ENCODE data around the gene CRAT.

Gene CRAT

DNA sequence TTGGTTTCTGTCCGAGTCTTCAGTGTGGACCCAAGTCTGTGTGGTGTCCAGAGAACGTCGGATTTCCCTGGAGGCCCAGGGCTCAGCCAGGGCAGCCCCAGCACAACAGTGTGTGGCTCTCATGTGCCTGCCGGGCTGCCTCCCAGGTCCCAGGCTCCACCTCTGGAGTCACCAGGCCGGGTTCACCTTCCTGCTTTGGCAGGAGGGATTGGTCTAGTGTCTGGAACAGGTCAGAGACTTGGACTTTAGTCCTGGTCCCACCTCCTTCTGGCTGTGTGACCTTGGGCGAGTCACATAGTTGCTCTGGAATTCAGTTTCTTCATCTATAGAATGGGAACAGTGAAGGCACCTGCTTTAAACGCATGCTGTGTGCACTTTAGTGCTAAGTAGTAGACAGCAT lies 26.5 kb downstream of the CRAT start:
- TF ChIP-seq, protein P1, sequence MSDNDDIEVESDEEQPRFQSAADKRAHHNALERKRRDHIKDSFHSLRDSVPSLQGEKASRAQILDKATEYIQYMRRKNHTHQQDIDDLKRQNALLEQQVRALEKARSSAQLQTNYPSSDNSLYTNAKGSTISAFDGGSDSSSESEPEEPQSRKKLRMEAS (IDR thresholded peaks at IDR 0.05), result no peak
- TF ChIP-seq YY1 (IDR thresholded peaks at IDR 0.05; ENCODE audit: low read depth) (no peak), CREB1 (IDR thresholded peaks at IDR 0.05; ENCODE audit: low read depth) (no peak), FOXM1 (IDR thresholded peaks at IDR 0.05; ENCODE audit: borderline replicate concordance, low read depth) (no peak), CEBPB (IDR thresholded peaks at IDR 0.05) (no peak), ZBTB7A (IDR thresholded peaks at IDR 0.05; ENCODE audit: low read depth) (no peak), TCF12 (IDR thresholded peaks at IDR 0.05; ENCODE audit: low read depth) (no peak), EP300 (IDR thresholded peaks at IDR 0.05; ENCODE audit: borderline replicate concordance) (no peak), TEAD4 (IDR thresholded peaks at IDR 0.05) (no peak), RAD21 (IDR thresholded peaks at IDR 0.05; ENCODE audit: low read depth) (no peak), EGR1 (IDR thresholded peaks at IDR 0.05) (no peak), NFIC (IDR thresholded peaks at IDR 0.05) (no peak)
- TF ChIP-seq, protein P2, sequence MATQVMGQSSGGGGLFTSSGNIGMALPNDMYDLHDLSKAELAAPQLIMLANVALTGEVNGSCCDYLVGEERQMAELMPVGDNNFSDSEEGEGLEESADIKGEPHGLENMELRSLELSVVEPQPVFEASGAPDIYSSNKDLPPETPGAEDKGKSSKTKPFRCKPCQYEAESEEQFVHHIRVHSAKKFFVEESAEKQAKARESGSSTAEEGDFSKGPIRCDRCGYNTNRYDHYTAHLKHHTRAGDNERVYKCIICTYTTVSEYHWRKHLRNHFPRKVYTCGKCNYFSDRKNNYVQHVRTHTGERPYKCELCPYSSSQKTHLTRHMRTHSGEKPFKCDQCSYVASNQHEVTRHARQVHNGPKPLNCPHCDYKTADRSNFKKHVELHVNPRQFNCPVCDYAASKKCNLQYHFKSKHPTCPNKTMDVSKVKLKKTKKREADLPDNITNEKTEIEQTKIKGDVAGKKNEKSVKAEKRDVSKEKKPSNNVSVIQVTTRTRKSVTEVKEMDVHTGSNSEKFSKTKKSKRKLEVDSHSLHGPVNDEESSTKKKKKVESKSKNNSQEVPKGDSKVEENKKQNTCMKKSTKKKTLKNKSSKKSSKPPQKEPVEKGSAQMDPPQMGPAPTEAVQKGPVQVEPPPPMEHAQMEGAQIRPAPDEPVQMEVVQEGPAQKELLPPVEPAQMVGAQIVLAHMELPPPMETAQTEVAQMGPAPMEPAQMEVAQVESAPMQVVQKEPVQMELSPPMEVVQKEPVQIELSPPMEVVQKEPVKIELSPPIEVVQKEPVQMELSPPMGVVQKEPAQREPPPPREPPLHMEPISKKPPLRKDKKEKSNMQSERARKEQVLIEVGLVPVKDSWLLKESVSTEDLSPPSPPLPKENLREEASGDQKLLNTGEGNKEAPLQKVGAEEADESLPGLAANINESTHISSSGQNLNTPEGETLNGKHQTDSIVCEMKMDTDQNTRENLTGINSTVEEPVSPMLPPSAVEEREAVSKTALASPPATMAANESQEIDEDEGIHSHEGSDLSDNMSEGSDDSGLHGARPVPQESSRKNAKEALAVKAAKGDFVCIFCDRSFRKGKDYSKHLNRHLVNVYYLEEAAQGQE (IDR thresholded peaks at IDR 0.05; ENCODE audit: low read depth), result no peak
- TF ChIP-seq, protein P3, sequence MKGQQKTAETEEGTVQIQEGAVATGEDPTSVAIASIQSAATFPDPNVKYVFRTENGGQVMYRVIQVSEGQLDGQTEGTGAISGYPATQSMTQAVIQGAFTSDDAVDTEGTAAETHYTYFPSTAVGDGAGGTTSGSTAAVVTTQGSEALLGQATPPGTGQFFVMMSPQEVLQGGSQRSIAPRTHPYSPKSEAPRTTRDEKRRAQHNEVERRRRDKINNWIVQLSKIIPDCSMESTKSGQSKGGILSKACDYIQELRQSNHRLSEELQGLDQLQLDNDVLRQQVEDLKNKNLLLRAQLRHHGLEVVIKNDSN (IDR thresholded peaks at IDR 0.05), result no peak

DNA sequence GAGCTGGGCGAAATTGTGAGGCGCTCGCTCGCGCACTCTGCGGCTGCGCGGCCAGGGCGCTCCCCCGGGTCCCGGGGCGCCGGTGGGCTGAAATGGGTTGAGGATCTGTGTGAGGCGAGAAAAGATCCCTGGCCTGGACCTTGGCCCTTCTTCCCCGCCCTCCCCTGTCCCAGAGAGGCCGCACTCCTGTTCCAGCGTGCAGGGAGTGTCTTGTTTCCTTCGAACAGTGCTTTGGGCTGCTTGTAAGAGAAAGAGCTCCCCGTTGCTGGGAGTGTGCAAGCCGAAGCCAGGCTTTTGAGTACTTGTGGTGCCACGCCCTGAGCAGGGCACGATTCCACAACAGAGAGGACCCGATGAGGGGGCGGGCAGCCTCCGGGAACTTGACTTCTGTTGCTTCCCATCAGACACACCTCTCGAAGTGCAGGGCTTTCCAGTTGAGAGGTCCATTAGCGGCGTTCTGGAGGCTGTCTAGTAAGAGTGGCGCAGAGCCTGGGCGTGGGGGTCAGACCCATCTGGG lies 29.1 kb downstream of the CRAT start:
- TF ChIP-seq, protein P1 (IDR thresholded peaks at IDR 0.05), result no peak
- TF ChIP-seq EGR1 (IDR thresholded peaks at IDR 0.05) (no peak), CREB1 (IDR thresholded peaks at IDR 0.05; ENCODE audit: low read depth) (no peak), RAD21 (IDR thresholded peaks at IDR 0.05; ENCODE audit: low read depth) (no peak), TEAD4 (IDR thresholded peaks at IDR 0.05) (no peak), TAF1 (IDR thresholded peaks at IDR 0.05; ENCODE audit: low read depth) (no peak), EP300 (IDR thresholded peaks at IDR 0.05; ENCODE audit: borderline replicate concordance) (no peak), ZBTB7A (IDR thresholded peaks at IDR 0.05; ENCODE audit: low read depth) (no peak), TCF12 (IDR thresholded peaks at IDR 0.05; ENCODE audit: low read depth) (no peak), FOXM1 (IDR thresholded peaks at IDR 0.05; ENCODE audit: borderline replicate concordance, low read depth) (no peak), YY1 (IDR thresholded peaks at IDR 0.05; ENCODE audit: low read depth) (no peak), NFIC (IDR thresholded peaks at IDR 0.05) (no peak), CEBPB (IDR thresholded peaks at IDR 0.05) (no peak)
- TF ChIP-seq, protein P3 (IDR thresholded peaks at IDR 0.05), result no peak
- TF ChIP-seq, protein P2 (IDR thresholded peaks at IDR 0.05; ENCODE audit: low read depth), result no peak

DNA sequence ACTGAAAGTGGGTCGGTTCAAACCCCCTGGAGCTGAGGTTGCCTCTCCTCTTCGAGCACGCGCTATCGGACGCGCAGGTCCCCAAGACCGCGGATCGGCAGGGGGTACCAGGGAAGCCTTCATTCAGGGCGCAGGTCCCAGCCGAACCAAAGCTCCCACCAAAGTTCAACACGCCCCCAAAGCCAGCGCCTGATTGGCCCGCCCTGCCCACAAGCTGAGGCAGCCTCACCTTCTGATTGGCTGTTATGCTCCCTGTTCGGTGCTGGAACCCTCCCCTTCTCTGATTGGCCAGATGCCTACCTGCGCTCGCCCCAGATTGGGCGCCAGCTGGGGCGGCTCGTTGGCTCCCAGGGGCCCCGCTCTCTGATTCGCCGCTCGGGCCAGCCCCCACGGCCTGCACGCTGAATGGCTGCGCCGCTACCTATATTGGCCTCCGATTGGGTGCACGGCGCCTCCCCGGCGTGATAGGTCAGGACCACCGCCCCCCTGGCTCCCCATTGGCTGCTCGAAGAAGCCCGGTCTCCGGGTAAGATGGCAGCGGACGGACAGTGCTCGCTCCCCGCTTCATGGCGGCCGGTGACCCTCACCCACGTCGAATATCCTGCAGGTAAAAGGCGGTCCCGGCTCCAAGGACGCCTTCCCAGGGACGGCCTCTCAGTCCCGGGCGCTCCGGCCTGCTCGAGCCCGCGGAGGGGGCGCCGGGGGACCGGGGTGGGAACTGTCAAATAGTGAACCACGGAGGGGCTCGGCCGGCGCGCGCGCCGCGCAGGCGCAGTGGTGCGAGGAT lies 29.8 kb downstream of the CRAT start, which contains the start of gene DOLPP1:
TSS of gene DOLPP1 (plus strand) at position 511 of the 787 bp plus-strand sequence. CDS start at position 532, 21 bp downstream.
- TF ChIP-seq TEAD4 (IDR thresholded peaks at IDR 0.05), result no peak
- peak; percentile 94 for TF ChIP-seq YY1 (IDR thresholded peaks at IDR 0.05; ENCODE audit: low read depth)
- TF ChIP-seq, protein P1 (IDR thresholded peaks at IDR 0.05), result peak; percentile 60
- no peak; the same call in 1 of the 2 replicates for TF ChIP-seq EP300 (IDR thresholded peaks at IDR 0.05; ENCODE audit: borderline replicate concordance)
- peak; percentile 51; the same call in 1 of the 2 replicates for TF ChIP-seq CREB1 (IDR thresholded peaks at IDR 0.05; ENCODE audit: low read depth)
- TF ChIP-seq, protein P3 (IDR thresholded peaks at IDR 0.05), result peak; percentile 44; the same call in 1 of the 2 replicates
- peak; percentile 33; the same call in 1 of the 2 replicates for TF ChIP-seq EGR1 (IDR thresholded peaks at IDR 0.05)
- peak; percentile 72 for TF ChIP-seq TAF1 (IDR thresholded peaks at IDR 0.05; ENCODE audit: low read depth)
- TF ChIP-seq, protein P2 (IDR thresholded peaks at IDR 0.05; ENCODE audit: low read depth), result no peak
- peak; percentile 26; the same call in 1 of the 2 replicates for TF ChIP-seq FOXM1 (IDR thresholded peaks at IDR 0.05; ENCODE audit: borderline replicate concordance, low read depth)

Measured in Ishikawa (cell line).